WERI-Rb-1 (cell line): Measurements from ENCODE around the gene GABBR2.

Source experiments
- DNase-seq: peaks from one replicate; pipeline ENCODE4 v3.0.0-alpha.2; 2020
- H3K27ac ChIP-seq: fragments of 250-450 bp; sonication (Bioruptor Pico); 2 replicates; pipeline ENCODE4 v1.5.1; 2020; ENCODE audit warnings: mild to moderate bottlenecking, moderate library complexity
- H3K27me3 ChIP-seq: fragments of 250-450 bp; sonication (Bioruptor Pico); 2 replicates; pipeline ENCODE4 v1.5.1; 2021; ENCODE audit warnings: mild to moderate bottlenecking, low read depth, moderate library complexity; ENCODE audit not compliant: insufficient read depth, severe bottlenecking
- H3K36me3 ChIP-seq: fragments of 250-450 bp; sonication (Bioruptor Pico); 2 replicates; pipeline ENCODE4 v1.5.1; 2020; ENCODE audit warnings: mild to moderate bottlenecking, moderate library complexity
- H3K4me3 ChIP-seq: 2 replicates; pipeline ENCODE4 v1.5.1; 2011; ENCODE audit warnings: low read depth, mild to moderate bottlenecking, control low read depth, low read length
- H3K9me3 ChIP-seq: fragments of 250-450 bp; sonication (Bioruptor Pico); 2 replicates; pipeline ENCODE4 v1.5.1; 2021; ENCODE audit warnings: mild to moderate bottlenecking, moderate library complexity; ENCODE audit not compliant: severe bottlenecking
- CTCF ChIP-seq: IDR thresholded peaks from 2 replicates; pipeline ENCODE4 v1.5.1; 2011; ENCODE audit warnings: low read depth, mild to moderate bottlenecking, control low read depth, inconsistent platforms, low read length

GABBR2 gene

DNA sequence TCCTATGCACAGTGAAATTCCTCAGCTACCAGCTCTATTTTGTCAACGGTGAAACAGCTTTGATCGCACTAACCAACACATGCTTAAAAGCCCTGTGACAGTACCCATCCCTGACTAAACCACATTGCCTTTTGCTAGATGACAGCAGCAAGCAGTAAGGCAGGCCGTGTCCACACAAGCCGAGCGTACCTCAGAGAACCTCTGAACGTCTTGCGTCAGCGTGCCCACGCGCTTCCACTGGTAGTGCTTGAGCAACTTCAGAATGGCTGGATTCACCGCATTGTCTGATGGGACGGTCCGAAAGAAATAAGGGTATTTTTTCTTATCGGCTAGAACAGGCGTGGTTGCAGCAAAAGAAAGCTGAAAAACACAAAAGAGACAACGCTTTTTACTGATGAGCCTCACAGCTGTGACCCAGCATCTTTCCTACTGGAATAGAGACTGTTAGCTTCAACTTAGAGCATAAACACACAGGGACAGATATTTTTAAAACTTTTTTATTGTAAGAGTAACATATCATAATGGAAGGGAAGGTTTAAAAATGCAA is 167.0 kb downstream of the GABBR2 start:
- TF ChIP-seq CTCF, result no peak
- Histone ChIP-seq H3K4me3 (no peak overlapping the region), H3K36me3 (peaks cover 36% of the 10 kb centered on the region), H3K27me3 (no peaks in the 10 kb centered on the region), H3K9me3 (no peaks in the 10 kb centered on the region), H3K27ac (no peak overlapping the region)
- DNase-seq, result no peak

- H3K4me3 ChIP-seq, result no peak overlapping the region
- no peaks in the 10 kb centered on the region for H3K9me3 ChIP-seq
- no peak for DNase-seq
- no peak overlapping the region for H3K27ac ChIP-seq
- peaks cover 36% of the 10 kb centered on the region for H3K36me3 ChIP-seq
- TF ChIP-seq CTCF, result no peak
- no peaks in the 10 kb centered on the region for H3K27me3 ChIP-seq
Measured at GRCh38 chr9:98540476-98540875, 168.3 kb downstream of the GABBR2 start.

GRCh38 chr9:98539954-98540353 is 168.8 kb downstream of the GABBR2 start:
- no peak for DNase-seq
- no peak overlapping the region for H3K27ac ChIP-seq
- TF ChIP-seq CTCF, result no peak

DNA sequence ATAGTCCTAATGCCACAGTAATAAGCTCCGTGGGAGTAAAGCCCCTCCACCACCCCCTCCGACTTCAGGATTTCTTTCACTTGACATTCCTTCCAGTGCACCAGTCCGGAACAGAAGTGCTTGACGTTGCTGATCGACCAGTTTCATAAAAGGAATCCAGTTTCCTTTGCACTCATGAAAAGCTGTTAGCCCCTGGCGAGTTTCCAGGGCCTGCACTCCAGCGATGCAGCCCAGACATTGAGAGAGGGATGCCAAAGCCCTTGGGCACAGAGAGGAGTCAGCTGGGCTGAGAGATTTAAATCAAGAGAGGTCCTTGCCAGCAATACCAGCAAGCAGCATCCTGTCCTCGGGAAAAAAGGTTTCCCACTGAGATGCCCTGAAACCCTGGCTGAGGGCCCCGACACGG is 170.1 kb downstream of the GABBR2 start:
- H3K36me3 ChIP-seq, result peaks cover 36% of the 10 kb centered on the region
- no peaks in the 10 kb centered on the region for H3K9me3 ChIP-seq
- H3K27ac ChIP-seq, result no peak overlapping the region
- no peak for DNase-seq
- H3K4me3 ChIP-seq, result no peak overlapping the region
- no peaks in the 10 kb centered on the region for H3K27me3 ChIP-seq
- no peak for TF ChIP-seq CTCF

More at GRCh38 chr9:98539954-98540353, 168.8 kb downstream of the GABBR2 start:
- Histone ChIP-seq H3K27me3 (no peaks in the 10 kb centered on the region), H3K9me3 (no peaks in the 10 kb centered on the region), H3K36me3 (peaks cover 36% of the 10 kb centered on the region), H3K4me3 (no peak overlapping the region)

GRCh38 chr9:98538203-98538602 is 170.5 kb downstream of the GABBR2 start:
- H3K36me3 ChIP-seq, result peaks cover 36% of the 10 kb centered on the region
- TF ChIP-seq CTCF, result no peak

GRCh38 chr9:98536542-98537173 is 172.1 kb downstream of the GABBR2 start:
- Histone ChIP-seq H3K4me3 (no peak overlapping the region), H3K9me3 (no peaks in the 10 kb centered on the region), H3K27ac (no peak overlapping the region), H3K36me3 (peaks cover 32% of the 10 kb centered on the region), H3K27me3 (no peaks in the 10 kb centered on the region)
- peak; percentile 87 for TF ChIP-seq CTCF
- peak; percentile 60 for DNase-seq

More at GRCh38 chr9:98538203-98538602, 170.5 kb downstream of the GABBR2 start:
- no peak overlapping the region for H3K4me3 ChIP-seq
- H3K27ac ChIP-seq, result no peak overlapping the region
- no peaks in the 10 kb centered on the region for H3K27me3 ChIP-seq
- no peaks in the 10 kb centered on the region for H3K9me3 ChIP-seq
- DNase-seq, result no peak
